Liver (tissue), 9 donors: ENCODE data around the gene PPARA. TPM values are rescaled to one million over a fixed set of nuclear protein-coding genes. Genes with fewer than 3 reads are reported as not detected.

Source experiments
- DNase-seq: peaks from one replicate; pipeline ENCODE4 v3.0.0-alpha.2; 2017; ENCODE audit warnings: low spot score
- H3K27ac ChIP-seq, 2 donors: one replicate each; pipeline ENCODE4 v1.7.0; 2013; ENCODE audit warnings: inconsistent platforms in 2 of 2, low read length in 2 of 2, control low read depth in 1 of 2, low read depth in 1 of 2, mild to moderate bottlenecking in 1 of 2
- H3K27me3 ChIP-seq, 4 donors: one replicate each; pipeline versions ENCODE4 v1.6.1 to v1.7.0; 2013; ENCODE audit warnings: low read length in 3 of 4, inconsistent platforms in 1 of 4, mild to moderate bottlenecking in 1 of 4, moderate library complexity in 1 of 4; ENCODE audit not compliant: control insufficient read depth in 4 of 4, insufficient read depth in 4 of 4
- H3K36me3 ChIP-seq, 4 donors: one replicate each; pipeline versions ENCODE4 v1.6.1 to v1.7.0; 2013; ENCODE audit warnings: low read length in 3 of 4, mild to moderate bottlenecking in 3 of 4, low read depth in 1 of 4, moderate library complexity in 1 of 4; ENCODE audit not compliant: control insufficient read depth in 4 of 4, insufficient read depth in 3 of 4
- H3K4me1 ChIP-seq, 4 donors: one replicate each; pipeline versions ENCODE4 v1.6.1 to v1.7.0; 2013; ENCODE audit warnings: low read length in 3 of 4, mild to moderate bottlenecking in 3 of 4, moderate library complexity in 1 of 4; ENCODE audit not compliant: control insufficient read depth in 4 of 4, insufficient read depth in 4 of 4
- H3K4me3 ChIP-seq, 3 donors: one replicate each; pipeline versions ENCODE4 v1.6.1 to v1.7.0; 2013; ENCODE audit warnings: low read length in 3 of 3, control low read depth in 1 of 3, low read depth in 1 of 3, mild to moderate bottlenecking in 1 of 3
- H3K9ac ChIP-seq, 2 donors: one replicate each; pipeline ENCODE4 v1.7.0; 2013; ENCODE audit warnings: low read length in 2 of 2, mild to moderate bottlenecking in 2 of 2, moderate library complexity in 2 of 2, control low read depth in 1 of 2, low read depth in 1 of 2
- H3K9me3 ChIP-seq, 4 donors: one replicate each; pipeline versions ENCODE4 v1.6.1 to v1.7.0; 2013; ENCODE audit warnings: low read length in 3 of 4; ENCODE audit not compliant: control insufficient read depth in 4 of 4
- ATF3 ChIP-seq: IDR thresholded peaks from 2 replicates; pipeline ENCODE4 v1.6.1; 2016; ENCODE audit warnings: antibody characterized with exemption
- CTCF ChIP-seq: fragments of 150-350 bp; IDR thresholded peaks from 2 replicates; pipeline ENCODE4 v1.5.1; 2017; ENCODE audit warnings: improper control_type of control experiment, low read depth, low read length; ENCODE audit not compliant: missing input control
- EGR1 ChIP-seq, 2 donors: IDR thresholded peaks; 2 replicates each; pipeline ENCODE4 v1.6.1; 2016 to 2018; ENCODE audit warnings: antibody characterized with exemption in 2 of 2, low read depth in 2 of 2
- FOXA1 ChIP-seq: IDR thresholded peaks from 2 replicates; pipeline ENCODE4 v1.6.1; 2016; ENCODE audit warnings: antibody characterized with exemption
- FOXA2 ChIP-seq: IDR thresholded peaks from 2 replicates; pipeline ENCODE4 v1.6.1; 2016; ENCODE audit warnings: antibody characterized with exemption
- GABPA ChIP-seq, 2 donors: IDR thresholded peaks in 1 of 2; conservative IDR thresholded peaks in 1 of 2; 2 replicates each; pipeline ENCODE4 v1.6.1; 2016; ENCODE audit warnings: antibody characterized with exemption in 2 of 2, mild to moderate bottlenecking in 1 of 2, moderate library complexity in 1 of 2
- HNF4A ChIP-seq, 2 donors: conservative IDR thresholded peaks; 2 replicates each; pipeline ENCODE4 v1.6.1; 2016; ENCODE audit warnings: antibody characterized with exemption in 2 of 2, mild to moderate bottlenecking in 2 of 2
- HNF4G ChIP-seq: IDR thresholded peaks from 2 replicates; pipeline ENCODE4 v1.6.1; 2016; ENCODE audit warnings: antibody characterized with exemption
- JUND ChIP-seq, 2 donors: IDR thresholded peaks; 2 replicates each; pipeline ENCODE4 v1.6.1; 2016; ENCODE audit warnings: antibody characterized with exemption in 2 of 2
- MAX ChIP-seq: IDR thresholded peaks from 2 replicates; pipeline ENCODE4 v1.6.1; 2016; ENCODE audit warnings: antibody characterized with exemption
- NR2F2 ChIP-seq: IDR thresholded peaks from 2 replicates; pipeline ENCODE4 v1.6.1; 2016; ENCODE audit warnings: antibody characterized with exemption
- RAD21 ChIP-seq, 2 donors: IDR thresholded peaks; 2 replicates each; pipeline ENCODE4 v1.6.1; 2016; ENCODE audit warnings: antibody characterized with exemption in 2 of 2, mild to moderate bottlenecking in 2 of 2
- REST ChIP-seq: IDR thresholded peaks from 2 replicates; pipeline ENCODE4 v1.6.1; 2016; ENCODE audit warnings: antibody characterized with exemption, mild to moderate bottlenecking
- RXRA ChIP-seq, 2 donors: IDR thresholded peaks; 2 replicates each; pipeline ENCODE4 v1.6.1; 2017 to 2018; ENCODE audit warnings: antibody characterized with exemption in 2 of 2, mild to moderate bottlenecking in 1 of 2
- SP1 ChIP-seq: IDR thresholded peaks from 2 replicates; pipeline ENCODE4 v1.6.1; 2018; ENCODE audit warnings: antibody characterized with exemption, mild to moderate bottlenecking
- TAF1 ChIP-seq: conservative IDR thresholded peaks from 2 replicates; pipeline ENCODE4 v1.6.1; 2016; ENCODE audit warnings: antibody characterized with exemption, mild to moderate bottlenecking
- YY1 ChIP-seq: IDR thresholded peaks from 2 replicates; pipeline ENCODE4 v1.6.1; 2016; ENCODE audit warnings: antibody characterized with exemption, mild to moderate bottlenecking
- ZBTB33 ChIP-seq: IDR thresholded peaks from 2 replicates; pipeline ENCODE4 v1.6.1; 2016; ENCODE audit warnings: antibody characterized with exemption
- WGBS: extraction: QIAGEN DNeasy Blood & Tissue Kit; methylation state at CpG from one replicate; pipeline ENCODE4 v1.1.7; 2013; 5-methylcytosine and 5-hydroxymethylcytosine counted together
- polyA plus RNA-seq, 2 donors: library from polyadenylated mRNA; stranded (reverse) in 1 of 2; unstranded in 1 of 2; fragments of 200-250 nt in 1 of 2; fragments of >200 nt in 1 of 2; fragmentation: Nextera tagmentation in 1 of 2; extraction: Ambion mirVana in 1 of 2; gene quantifications; one replicate each; pipeline versions ENCODE4 v1.2.1 to v1.2.3, GENCODE V29; 2013 to 2015
- total RNA-seq, 2 donors: library from RNA; depleted of rRNA; stranded (reverse); fragments of >200 nt; gene quantifications; one replicate each; pipeline ENCODE4 v1.2.3, GENCODE V29; 2014
- donor health status: healthy.
- donor health status: healthy.
- donor health status: healthy.
- donor health status: healthy.
- donor health status: healthy.

PPARA gene
- total and polyA plus RNA-seq, 4 donors: 31.2 to 78.8 (median 41.3) TPM

- no peak overlapping the region for H3K27ac ChIP-seq
- TF ChIP-seq NR2F2: no peak
- no peak for TF ChIP-seq TAF1
- TF ChIP-seq FOXA2: no peak
- no peak for TF ChIP-seq RAD21 (IDR thresholded peaks at IDR 0.05)
- no peak for TF ChIP-seq FOXA1
- TF ChIP-seq MAX: no peak
- peaks cover 20 to 43% (median 33%) of the 10 kb centered on the region in 4 donors for H3K4me1 ChIP-seq
- 97% methylated on average over 3 of the region's 3 CpGs for WGBS
- DNase-seq: no peak
- H3K9ac ChIP-seq: no peak overlapping the region
- H3K4me3 ChIP-seq: no peak overlapping the region
- H3K9me3 ChIP-seq: no peaks in the 10 kb centered on the region
- peaks cover 0 to 4% (median 0%) of the 10 kb centered on the region in 4 donors for H3K36me3 ChIP-seq
- no peaks in the 10 kb centered on the region for H3K27me3 ChIP-seq
These were observed 15.7 kb downstream of the PPARA start for GRCh38 chr22:46165977-46166376.

- Histone ChIP-seq H3K36me3 (no peaks in the 10 kb centered on the region), H3K27ac (no peak overlapping the region), H3K4me3 (no peak overlapping the region), H3K27me3 (no peaks in the 10 kb centered on the region), H3K9me3 (no peaks in the 10 kb centered on the region), H3K9ac (no peak overlapping the region), H3K4me1 (peaks cover 12 to 41% (median 30%) of the 10 kb centered on the region in 4 donors)
- DNase-seq: no peak
- WGBS: 68% methylated on average over 1 of the region's 1 CpG
- TF ChIP-seq EGR1 (IDR thresholded peaks at IDR 0.05; ENCODE audit: low read depth in 2 of 2): no peak
- TF ChIP-seq NR2F2: no peak
- TF ChIP-seq HNF4A (conservative IDR thresholded peaks at IDR 0.05): no peak
- TF ChIP-seq FOXA2: no peak
- no peak for TF ChIP-seq REST
- TF ChIP-seq CTCF: no peak
- no peak for TF ChIP-seq HNF4G
- no peak for TF ChIP-seq YY1
- no peak for TF ChIP-seq GABPA (IDR thresholded peaks at IDR 0.05 in 1 of 2, conservative IDR thresholded peaks at IDR 0.05 in 1 of 2)
- TF ChIP-seq RXRA (IDR thresholded peaks at IDR 0.05): no peak
- no peak for TF ChIP-seq FOXA1
- TF ChIP-seq TAF1: no peak
- TF ChIP-seq ZBTB33: no peak
- TF ChIP-seq MAX: no peak
- TF ChIP-seq ATF3: no peak
- no peak for TF ChIP-seq RAD21 (IDR thresholded peaks at IDR 0.05)
- no peak for TF ChIP-seq SP1
- no peak for TF ChIP-seq JUND (IDR thresholded peaks at IDR 0.05)
These were observed 19.3 kb downstream of the PPARA start for GRCh38 chr22:46169628-46170027.
